ENCODE data around the gene NUP107.

NUP107 gene

GRCh38 chr12:68794653-68795251 is 108.0 kb downstream of the NUP107 start:
- H3K4me3 ChIP-seq (replicated peaks; ENCODE audit: insufficient read depth, low read length) = no peak overlapping the region
- no peak for DNase-seq (ENCODE audit: low read depth in 1 of 2, low spot score in 1 of 2)
- H3K27ac ChIP-seq (replicated peaks) = no peak overlapping the region
- H3K27me3 ChIP-seq (ENCODE audit: insufficient read depth, poor library complexity, severe bottlenecking) = no peaks in the 10 kb centered on the region
- TF ChIP-seq CTCF (IDR thresholded peaks at IDR 0.05; ENCODE audit: insufficient read depth, low read length) = no peak
